PC-9 (cell line): ENCODE data around the gene TIMM13. TPM values are rescaled to one million over a fixed set of nuclear protein-coding genes. Genes with fewer than 3 reads are reported as not detected.

Experiments
- BruUV-seq: library from RNA; stranded (reverse); fragments of 400-500 nt; replicated peaks from 2 replicates; lab custom pipeline; 2021; lab: Mats Ljungman, UMichigan
- CTCF ChIA-PET: fragments of 300-600 bp; sonication (Branson Sonifier 250); formaldehyde crosslinking; loops from one replicate; lab custom pipeline; 2022; ENCODE audit warnings: antibody characterized with exemption; lab: Charles Lee
- POLR2A ChIA-PET: fragments of 300-600 bp; sonication (Branson Sonifier 250); formaldehyde crosslinking; loops from one replicate; lab custom pipeline; 2022; ENCODE audit warnings: antibody characterized with exemption; ENCODE audit not compliant: unreplicated experiment; lab: Charles Lee
- DNase-seq, 2 experiments: peaks; one replicate each; pipeline versions ENCODE4 v3.0.0 to v3.0.0-alpha.2; 2015 to 2022; ENCODE audit warnings: mixed read lengths in 1 of 2
- H2AFZ ChIP-seq: fragments of 200-600 bp; sonication (generic); 2 replicates; pipeline ENCODE4 v1.8.1; 2017; ENCODE audit warnings: antibody characterized with exemption
- H3F3A ChIP-seq: fragments of 200-600 bp; sonication (generic); 2 replicates; pipeline ENCODE4 v1.8.1; 2017; ENCODE audit warnings: antibody characterized with exemption, mild to moderate bottlenecking, low read depth; ENCODE audit not compliant: insufficient read depth
- H3K27ac ChIP-seq: fragments of 200-600 bp; sonication (generic); 2 replicates; pipeline ENCODE4 v1.6.1; 2016; ENCODE audit warnings: mixed run types
- H3K27me3 ChIP-seq: fragments of 200-600 bp; sonication (generic); 2 replicates; pipeline ENCODE4 v1.6.1; 2016; ENCODE audit warnings: low read depth, mixed run types; ENCODE audit not compliant: insufficient read depth
- H3K36me3 ChIP-seq: fragments of 200-600 bp; sonication (generic); 2 replicates; pipeline ENCODE4 v1.6.1; 2016; ENCODE audit warnings: low read depth, mixed run types
- H3K4me1 ChIP-seq: fragments of 200-600 bp; sonication (generic); replicated peaks from 2 replicates; pipeline ENCODE4 v1.6.1; 2016; ENCODE audit warnings: mixed run types; ENCODE audit not compliant: insufficient read depth
- H3K4me2 ChIP-seq: fragments of 200-600 bp; sonication (generic); 2 replicates; pipeline ENCODE4 v1.6.1; 2017; ENCODE audit warnings: mixed run types
- H3K4me3 ChIP-seq: fragments of 200-600 bp; sonication (generic); 2 replicates; pipeline ENCODE4 v1.6.1; 2016; ENCODE audit warnings: mixed run types
- H3K79me2 ChIP-seq: fragments of 200-600 bp; sonication (generic); 2 replicates; pipeline ENCODE4 v1.6.1; 2017; ENCODE audit warnings: low read depth, mixed run types
- H3K9me2 ChIP-seq: fragments of 200-600 bp; sonication (generic); 2 replicates; pipeline ENCODE4 v1.8.1; 2017; ENCODE audit warnings: mild to moderate bottlenecking; ENCODE audit not compliant: insufficient read depth
- H3K9me3 ChIP-seq: fragments of 200-600 bp; sonication (generic); 2 replicates; pipeline ENCODE4 v1.8.1; 2016; ENCODE audit warnings: low read depth; ENCODE audit not compliant: insufficient read depth
- H4K20me1 ChIP-seq: fragments of 200-600 bp; sonication (generic); 2 replicates; pipeline ENCODE4 v1.8.1; 2017; ENCODE audit not compliant: insufficient read depth
- CTCF ChIP-seq: fragments of 200-600 bp; sonication (generic); conservative IDR thresholded peaks from 2 replicates; pipeline ENCODE4 v1.6.1; 2017; ENCODE audit warnings: mixed run types, antibody characterized with exemption, mild to moderate bottlenecking, moderate library complexity
- EZH2 ChIP-seq: fragments of 200-600 bp; sonication (generic); IDR thresholded peaks from 2 replicates; pipeline ENCODE4 v1.8.0; 2017; ENCODE audit warnings: antibody characterized with exemption, low read depth
- intact Hi-C: fragments of 100-400 bp; cut with micrococcal nuclease; formaldehyde crosslinking; loops from one replicate; pipeline ENCODE4 v1.10.0; 2022; ENCODE audit not compliant: unreplicated experiment
- total RNA-seq: library from RNA; stranded (reverse); gene quantifications from 2 replicates; pipeline ENCODE4 v1.2.3, GENCODE V29; 2021

The TIMM13 gene
- total RNA-seq, 1 experiment from 2014 or later: 80.0 TPM

DNA sequence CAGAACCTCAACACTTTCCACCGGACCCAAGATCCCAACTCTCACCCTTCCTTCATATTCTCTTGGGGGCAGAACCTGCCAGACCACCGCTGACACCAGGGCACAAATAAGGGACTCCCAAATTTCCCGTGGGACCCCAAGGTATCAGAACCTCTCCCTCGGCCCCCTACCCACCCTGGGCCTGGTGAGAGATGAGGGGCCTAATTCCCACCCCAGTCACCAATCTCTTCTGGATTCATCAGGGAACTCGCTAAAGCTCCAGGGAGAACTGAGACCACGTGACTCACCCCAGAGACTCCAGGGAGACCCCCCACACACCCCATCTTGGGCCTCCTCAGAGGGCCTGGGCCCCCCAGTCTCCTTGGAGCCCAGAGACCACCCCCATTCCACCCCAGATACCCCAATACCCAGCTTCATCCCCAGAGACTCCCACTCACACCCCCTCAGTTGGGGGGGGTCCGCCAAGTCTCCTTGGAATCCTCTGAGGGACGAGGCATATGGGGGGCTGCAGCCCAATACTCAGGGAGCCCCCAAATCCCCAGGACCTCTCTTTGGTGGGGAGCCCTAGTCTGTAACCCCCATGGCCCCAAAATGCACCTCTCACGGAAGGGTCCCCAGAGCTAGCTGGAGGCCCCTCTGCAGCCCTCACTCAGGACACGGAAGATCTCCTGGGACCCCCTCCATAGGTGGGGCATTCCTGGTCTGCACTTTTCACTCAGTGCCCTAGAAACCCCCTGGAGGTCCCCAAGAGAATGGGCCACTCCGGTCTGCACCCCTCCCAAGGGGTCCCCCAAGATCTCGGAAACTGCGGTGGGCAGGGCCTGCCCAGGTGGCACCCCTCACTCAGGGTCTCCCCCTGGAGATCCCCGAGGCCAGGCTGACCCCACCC lies 27.8 kb upstream of the TIMM13 start:
- no peaks in the 10 kb centered on the region for H3K27me3 ChIP-seq
- no peak overlapping the region for H2AFZ ChIP-seq
- peak overlapping the region; percentile 80 for H3K4me2 ChIP-seq
- no peaks in the 10 kb centered on the region for H3K9me2 ChIP-seq
- TF ChIP-seq CTCF (no peak), EZH2 (no peak)
- H3K27ac ChIP-seq: no peak overlapping the region
- intact Hi-C loops: no loop called here
- BruUV-seq: no TSS peak
- CTCF ChIA-PET: no interaction called here
- POLR2A ChIA-PET: no interaction called here
- no peak for DNase-seq
- H3K4me3 ChIP-seq: peak overlapping the region; percentile 72
- no peaks in the 10 kb centered on the region for H4K20me1 ChIP-seq
- no peaks in the 10 kb centered on the region for H3K36me3 ChIP-seq
- peaks cover 8% of the 10 kb centered on the region; the same call in 1 of the 2 replicates for H3F3A ChIP-seq
- peaks cover 45% of the 10 kb centered on the region for H3K79me2 ChIP-seq
- H3K9me3 ChIP-seq: no peaks in the 10 kb centered on the region
- H3K4me1 ChIP-seq: no peaks in the 10 kb centered on the region

GRCh38 chr19:2454199-2454961 lies 27.0 kb upstream of the TIMM13 start:
- intact Hi-C loops: no loop called here

More at GRCh38 chr19:2454199-2454961, 27.0 kb upstream of the TIMM13 start:
- BruUV-seq: no TSS peak
- peaks cover 48% of the 10 kb centered on the region for H3K79me2 ChIP-seq
- H3K4me2 ChIP-seq: no peak overlapping the region
- H3K4me1 ChIP-seq: no peaks in the 10 kb centered on the region
- no peaks in the 10 kb centered on the region for H3K27me3 ChIP-seq
- H2AFZ ChIP-seq: no peak overlapping the region
- no peak overlapping the region for H3K4me3 ChIP-seq
- ChIA-PET POLR2A (no interaction called here), CTCF (interaction anchor here (0.6 to 0.7 kb wide), 3 partner anchors 10 to 26 kb away, joined by 3 to 8 read pairs (median 5); no protein-coding TSS in a partner anchor)
- DNase-seq: no peak
- H3K27ac ChIP-seq: no peak overlapping the region
- no peaks in the 10 kb centered on the region for H3K9me3 ChIP-seq
- H3K36me3 ChIP-seq: no peaks in the 10 kb centered on the region
- H3K9me2 ChIP-seq: no peaks in the 10 kb centered on the region
- H3F3A ChIP-seq: peaks cover 8% of the 10 kb centered on the region; the same call in 1 of the 2 replicates
- H4K20me1 ChIP-seq: no peaks in the 10 kb centered on the region
- no peak for TF ChIP-seq CTCF
- no peak for TF ChIP-seq EZH2
